Cerebellar nuclear complex (tissue), 1 donor: Measurements from ENCODE around the gene DRD3.

ENCODE experiments used
- DNase-seq, 2 experiments: peaks; one replicate each; lab custom pipeline; 2025; lab: John Stamatoyannopoulos, UW

DRD3 gene

GRCh38 chr3:114178770-114179368, at the start of gene DRD3:
Gene DRD3 (minus strand): TSS chr3:114179052. CDS start chr3:114171992, 7,060 bp downstream.
- no peak for DNase-seq

- DNase-seq = no peak
Measured at GRCh38 chr3:114227076-114227475, 48.2 kb upstream of the DRD3 start.

- DNase-seq = no peak
Measured at GRCh38 chr3:114226313-114226712, 47.5 kb upstream of the DRD3 start.

GRCh38 chr3:114223143-114223542, 44.3 kb upstream of the DRD3 start:
- DNase-seq = no peak

GRCh38 chr3:114221881-114222264, 43.0 kb upstream of the DRD3 start:
- DNase-seq = no peak

GRCh38 chr3:114221165-114221880, 42.5 kb upstream of the DRD3 start:
- DNase-seq = no peak

- DNase-seq = no peak
Measured at GRCh38 chr3:114219741-114220140, 40.9 kb upstream of the DRD3 start.

- no peak for DNase-seq
Measured at GRCh38 chr3:114218578-114219185, 39.8 kb upstream of the DRD3 start.

GRCh38 chr3:114218006-114218405, 39.2 kb upstream of the DRD3 start:
- DNase-seq = no peak

- no peak for DNase-seq
Measured at GRCh38 chr3:114217266-114217665, 38.4 kb upstream of the DRD3 start.

- DNase-seq = no peak
Measured at GRCh38 chr3:114216186-114216970, 37.5 kb upstream of the DRD3 start.

GRCh38 chr3:114214542-114215341, 35.9 kb upstream of the DRD3 start:
- no peak for DNase-seq

- DNase-seq = no peak
Measured at GRCh38 chr3:114213627-114214541, 35.0 kb upstream of the DRD3 start.

- no peak for DNase-seq
Measured at GRCh38 chr3:114213292-114213626, 34.4 kb upstream of the DRD3 start.

- no peak for DNase-seq
Measured at GRCh38 chr3:114212646-114213045, 33.8 kb upstream of the DRD3 start.

- no peak for DNase-seq
Measured at GRCh38 chr3:114207768-114208167, 28.9 kb upstream of the DRD3 start.

- no peak for DNase-seq
Measured at GRCh38 chr3:114206342-114206741, 27.5 kb upstream of the DRD3 start.

GRCh38 chr3:114205541-114205940, 26.7 kb upstream of the DRD3 start:
- no peak for DNase-seq

- no peak for DNase-seq
Measured at GRCh38 chr3:114194750-114195149, 15.9 kb upstream of the DRD3 start.

GRCh38 chr3:114192136-114192535, 13.3 kb upstream of the DRD3 start:
- no peak for DNase-seq

GRCh38 chr3:114186501-114186900, 7.6 kb upstream of the DRD3 start:
- DNase-seq = no peak
